SK-N-SH treated with all-trans-retinoic acid at 6 μM for 48 hours (cell line): ENCODE measurements around the gene PRSS21.

Source experiments
- ARNTL ChIP-seq: fragments of 450-650 bp; formaldehyde crosslinking; IDR thresholded peaks from 2 replicates; pipeline ENCODE4 v1.5.0; 2020; ENCODE audit warnings: low read depth, mild to moderate bottlenecking, moderate library complexity, borderline replicate concordance
- BACH2 ChIP-seq: fragments of 250-450 bp; sonication (Bioruptor Pico); IDR thresholded peaks from 2 replicates; pipeline ENCODE4 v1.9.0; 2021; ENCODE audit warnings: mild to moderate bottlenecking, borderline replicate concordance
- GLIS3 ChIP-seq: fragments of 250-450 bp; sonication (Bioruptor Pico); IDR thresholded peaks from 2 replicates; pipeline ENCODE4 v1.5.0; 2020; ENCODE audit warnings: mild to moderate bottlenecking, moderate library complexity
- ISL1 ChIP-seq: fragments of 250-450 bp; sonication (Bioruptor Pico); IDR thresholded peaks from 2 replicates; pipeline ENCODE4 v2.1.2; 2022; ENCODE audit warnings: mild to moderate bottlenecking, moderate library complexity
- POU6F1 ChIP-seq: fragments of 250-450 bp; sonication (Bioruptor Pico); IDR thresholded peaks from 2 replicates; pipeline ENCODE4 v1.8.0; 2021; ENCODE audit warnings: low read depth, mild to moderate bottlenecking, moderate library complexity, borderline replicate concordance
- PPARA ChIP-seq: fragments of 250-450 bp; sonication (Bioruptor Pico); IDR thresholded peaks from 2 replicates; pipeline ENCODE4 v1.5.0; 2020; ENCODE audit warnings: mild to moderate bottlenecking, borderline replicate concordance
- SNAI2 ChIP-seq: fragments of 250-450 bp; sonication (Bioruptor Pico); IDR thresholded peaks from 2 replicates; pipeline ENCODE4 v1.5.0; 2020; ENCODE audit warnings: mild to moderate bottlenecking, moderate library complexity
- TCF4 ChIP-seq: fragments of 250-450 bp; sonication (Bioruptor Pico); IDR thresholded peaks from 2 replicates; pipeline ENCODE4 v1.8.0; 2021; ENCODE audit warnings: mild to moderate bottlenecking, moderate library complexity, borderline replicate concordance
- TOX ChIP-seq: fragments of 250-450 bp; sonication (Bioruptor Pico); IDR thresholded peaks from 2 replicates; pipeline ENCODE4 v1.8.0; 2021; ENCODE audit warnings: mild to moderate bottlenecking, moderate library complexity, borderline replicate concordance
- TSHZ2 ChIP-seq: fragments of 250-450 bp; sonication (Bioruptor Pico); IDR thresholded peaks from 2 replicates; pipeline ENCODE4 v1.5.0; 2020; ENCODE audit warnings: mild to moderate bottlenecking, moderate library complexity
- ZFP3 ChIP-seq: fragments of 250-450 bp; sonication (Bioruptor Pico); IDR thresholded peaks from 2 replicates; pipeline ENCODE4 v1.5.0; 2020; ENCODE audit warnings: mild to moderate bottlenecking, moderate library complexity
- ZFP30 ChIP-seq: fragments of 450-650 bp; formaldehyde crosslinking; IDR thresholded peaks from 2 replicates; pipeline ENCODE4 v1.5.0; 2022; ENCODE audit warnings: mild to moderate bottlenecking, moderate library complexity
- TF ChIP-seq, protein P1 (sequence below): fragments of 250-450 bp; sonication (Bioruptor Pico); IDR thresholded peaks from 2 replicates; pipeline ENCODE4 v1.5.1; 2020; ENCODE audit warnings: low read depth, mild to moderate bottlenecking, moderate library complexity
- TF ChIP-seq, protein P2 (sequence below): fragments of 250-450 bp; sonication (Bioruptor Pico); IDR thresholded peaks from 2 replicates; pipeline ENCODE4 v1.8.0; 2020; ENCODE audit warnings: mild to moderate bottlenecking, moderate library complexity, borderline replicate concordance

GRCh38 chr16:2790631-2791030 lies 26.4 kb upstream of the PRSS21 start:
- TF ChIP-seq TCF4 (CRISPR knock-in tag) (no peak), BACH2 (CRISPR knock-in tag) (no peak), SNAI2 (CRISPR knock-in tag) (no peak), ARNTL (CRISPR knock-in tag) (no peak), POU6F1 (CRISPR knock-in tag) (no peak), GLIS3 (CRISPR knock-in tag) (no peak), ZFP3 (no peak), ZFP30 (CRISPR knock-in tag) (no peak), TOX (CRISPR knock-in tag) (no peak), ISL1 (CRISPR knock-in tag) (no peak), TSHZ2 (CRISPR knock-in tag) (no peak), PPARA (CRISPR knock-in tag) (no peak)
- TF ChIP-seq, protein P1, sequence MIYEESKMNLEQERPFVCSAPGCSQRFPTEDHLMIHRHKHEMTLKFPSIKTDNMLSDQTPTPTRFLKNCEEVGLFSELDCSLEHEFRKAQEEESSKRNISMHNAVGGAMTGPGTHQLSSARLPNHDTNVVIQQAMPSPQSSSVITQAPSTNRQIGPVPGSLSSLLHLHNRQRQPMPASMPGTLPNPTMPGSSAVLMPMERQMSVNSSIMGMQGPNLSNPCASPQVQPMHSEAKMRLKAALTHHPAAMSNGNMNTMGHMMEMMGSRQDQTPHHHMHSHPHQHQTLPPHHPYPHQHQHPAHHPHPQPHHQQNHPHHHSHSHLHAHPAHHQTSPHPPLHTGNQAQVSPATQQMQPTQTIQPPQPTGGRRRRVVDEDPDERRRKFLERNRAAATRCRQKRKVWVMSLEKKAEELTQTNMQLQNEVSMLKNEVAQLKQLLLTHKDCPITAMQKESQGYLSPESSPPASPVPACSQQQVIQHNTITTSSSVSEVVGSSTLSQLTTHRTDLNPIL (CRISPR knock-in tag), result no peak
- TF ChIP-seq, protein P2, sequence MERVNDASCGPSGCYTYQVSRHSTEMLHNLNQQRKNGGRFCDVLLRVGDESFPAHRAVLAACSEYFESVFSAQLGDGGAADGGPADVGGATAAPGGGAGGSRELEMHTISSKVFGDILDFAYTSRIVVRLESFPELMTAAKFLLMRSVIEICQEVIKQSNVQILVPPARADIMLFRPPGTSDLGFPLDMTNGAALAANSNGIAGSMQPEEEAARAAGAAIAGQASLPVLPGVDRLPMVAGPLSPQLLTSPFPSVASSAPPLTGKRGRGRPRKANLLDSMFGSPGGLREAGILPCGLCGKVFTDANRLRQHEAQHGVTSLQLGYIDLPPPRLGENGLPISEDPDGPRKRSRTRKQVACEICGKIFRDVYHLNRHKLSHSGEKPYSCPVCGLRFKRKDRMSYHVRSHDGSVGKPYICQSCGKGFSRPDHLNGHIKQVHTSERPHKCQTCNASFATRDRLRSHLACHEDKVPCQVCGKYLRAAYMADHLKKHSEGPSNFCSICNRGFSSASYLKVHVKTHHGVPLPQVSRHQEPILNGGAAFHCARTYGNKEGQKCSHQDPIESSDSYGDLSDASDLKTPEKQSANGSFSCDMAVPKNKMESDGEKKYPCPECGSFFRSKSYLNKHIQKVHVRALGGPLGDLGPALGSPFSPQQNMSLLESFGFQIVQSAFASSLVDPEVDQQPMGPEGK (CRISPR knock-in tag), result no peak
